A549 (cell line): ENCODE data around the gene POLR3E.

Source experiments
- NR3C1 ChIP-seq: fragments of >200 bp; sonication (Bioruptor Twin); formaldehyde crosslinking; IDR thresholded peaks from 3 replicates; pipeline ENCODE4 v1.6.1; 2017
- PHF8 ChIP-seq: fragments of 200-600 bp; sonication (generic); IDR thresholded peaks from 2 replicates; pipeline ENCODE4 v1.6.1; 2016; ENCODE audit warnings: low read depth, mild to moderate bottlenecking, antibody characterized with exemption, moderate library complexity, borderline replicate concordance
- ZC3H11A ChIP-seq: fragments of 450-650 bp; IDR thresholded peaks from 2 replicates; pipeline ENCODE4 v1.6.1; 2014; ENCODE audit warnings: antibody characterized with exemption, mild to moderate bottlenecking
- TF ChIP-seq, protein P1 (sequence below): fragments of >200 bp; sonication (Bioruptor Twin); formaldehyde crosslinking; IDR thresholded peaks from 3 replicates; pipeline ENCODE4 v1.5.1; 2016

- TF ChIP-seq PHF8 (no peak), NR3C1 (no peak), ZC3H11A (no peak)
- TF ChIP-seq, protein P1, sequence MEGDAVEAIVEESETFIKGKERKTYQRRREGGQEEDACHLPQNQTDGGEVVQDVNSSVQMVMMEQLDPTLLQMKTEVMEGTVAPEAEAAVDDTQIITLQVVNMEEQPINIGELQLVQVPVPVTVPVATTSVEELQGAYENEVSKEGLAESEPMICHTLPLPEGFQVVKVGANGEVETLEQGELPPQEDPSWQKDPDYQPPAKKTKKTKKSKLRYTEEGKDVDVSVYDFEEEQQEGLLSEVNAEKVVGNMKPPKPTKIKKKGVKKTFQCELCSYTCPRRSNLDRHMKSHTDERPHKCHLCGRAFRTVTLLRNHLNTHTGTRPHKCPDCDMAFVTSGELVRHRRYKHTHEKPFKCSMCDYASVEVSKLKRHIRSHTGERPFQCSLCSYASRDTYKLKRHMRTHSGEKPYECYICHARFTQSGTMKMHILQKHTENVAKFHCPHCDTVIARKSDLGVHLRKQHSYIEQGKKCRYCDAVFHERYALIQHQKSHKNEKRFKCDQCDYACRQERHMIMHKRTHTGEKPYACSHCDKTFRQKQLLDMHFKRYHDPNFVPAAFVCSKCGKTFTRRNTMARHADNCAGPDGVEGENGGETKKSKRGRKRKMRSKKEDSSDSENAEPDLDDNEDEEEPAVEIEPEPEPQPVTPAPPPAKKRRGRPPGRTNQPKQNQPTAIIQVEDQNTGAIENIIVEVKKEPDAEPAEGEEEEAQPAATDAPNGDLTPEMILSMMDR: no peak
Observed at GRCh38 chr16:22313876-22314470, 16.8 kb downstream of the POLR3E start.
